GM19455 (cell line): ENCODE results near the gene DHX16.

ENCODE experiments used
- ATAC-seq: cut with Tn5 transposase; IDR thresholded peaks from one replicate; pipeline ENCODE4 v1.9.1; 2021; ENCODE audit not compliant: unreplicated experiment

DHX16 gene

DNA sequence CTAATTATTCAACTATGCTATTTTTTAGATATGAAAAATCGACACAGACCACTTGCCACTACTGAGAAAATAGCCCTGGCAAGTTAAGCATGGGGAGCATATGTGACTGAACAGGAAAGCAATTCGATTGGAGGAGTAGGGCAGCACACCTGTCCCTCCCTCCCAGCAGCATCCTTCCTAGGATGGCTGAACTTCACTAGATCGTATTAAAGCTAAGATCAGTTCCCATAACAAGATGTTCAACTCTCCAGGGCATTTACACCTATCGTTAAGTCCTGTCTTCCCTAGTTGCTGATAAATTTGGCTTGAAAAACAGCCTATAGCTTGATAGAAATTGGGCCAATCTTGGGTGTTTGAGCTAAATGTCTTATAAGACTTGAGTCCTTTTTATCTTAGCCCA is 62.7 kb downstream of the DHX16 start:
- no peak for ATAC-seq

DNA sequence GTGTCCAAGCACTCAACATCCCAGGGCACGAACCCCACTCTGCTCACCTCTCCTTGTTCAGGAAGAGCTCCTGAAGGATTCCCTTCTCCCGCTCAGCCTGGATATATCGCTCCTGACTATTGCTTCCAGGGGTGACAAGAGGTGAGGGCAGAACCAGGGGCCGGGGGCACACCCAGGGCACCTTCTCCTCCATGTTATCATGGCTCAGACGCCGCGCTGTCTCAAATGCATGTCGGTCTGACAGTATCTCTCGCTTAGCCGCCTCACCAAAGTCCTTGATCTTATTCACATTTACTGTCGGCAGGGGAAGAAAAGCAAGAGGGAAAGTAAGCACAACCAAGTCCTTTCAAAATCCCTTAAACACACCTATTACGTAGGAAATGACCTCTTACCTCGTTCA is 68.8 kb downstream of the DHX16 start:
- no peak for ATAC-seq
